ENCODE results near the gene FAM185A.
"Not testable (repeated sequence)": the region's sequence is repeated elsewhere in the genome, so short reads cannot be mapped to it uniquely, and the experiment has no call there.

GRCh38 chr7:102795987-102796595, 47.3 kb downstream of the FAM185A start:
- not testable (repeated sequence) for TF ChIP-seq POLR2A, POLR2AphosphoS5, CTCF, EP300 (IDR thresholded peaks at IDR 0.05)
